NCI-H1105 (cell line): ENCODE data around the gene CCDC122.

Experiments used
- DNase-seq: peaks from one replicate; lab custom pipeline; 2025; lab: John Stamatoyannopoulos, UW

Gene CCDC122

DNA sequence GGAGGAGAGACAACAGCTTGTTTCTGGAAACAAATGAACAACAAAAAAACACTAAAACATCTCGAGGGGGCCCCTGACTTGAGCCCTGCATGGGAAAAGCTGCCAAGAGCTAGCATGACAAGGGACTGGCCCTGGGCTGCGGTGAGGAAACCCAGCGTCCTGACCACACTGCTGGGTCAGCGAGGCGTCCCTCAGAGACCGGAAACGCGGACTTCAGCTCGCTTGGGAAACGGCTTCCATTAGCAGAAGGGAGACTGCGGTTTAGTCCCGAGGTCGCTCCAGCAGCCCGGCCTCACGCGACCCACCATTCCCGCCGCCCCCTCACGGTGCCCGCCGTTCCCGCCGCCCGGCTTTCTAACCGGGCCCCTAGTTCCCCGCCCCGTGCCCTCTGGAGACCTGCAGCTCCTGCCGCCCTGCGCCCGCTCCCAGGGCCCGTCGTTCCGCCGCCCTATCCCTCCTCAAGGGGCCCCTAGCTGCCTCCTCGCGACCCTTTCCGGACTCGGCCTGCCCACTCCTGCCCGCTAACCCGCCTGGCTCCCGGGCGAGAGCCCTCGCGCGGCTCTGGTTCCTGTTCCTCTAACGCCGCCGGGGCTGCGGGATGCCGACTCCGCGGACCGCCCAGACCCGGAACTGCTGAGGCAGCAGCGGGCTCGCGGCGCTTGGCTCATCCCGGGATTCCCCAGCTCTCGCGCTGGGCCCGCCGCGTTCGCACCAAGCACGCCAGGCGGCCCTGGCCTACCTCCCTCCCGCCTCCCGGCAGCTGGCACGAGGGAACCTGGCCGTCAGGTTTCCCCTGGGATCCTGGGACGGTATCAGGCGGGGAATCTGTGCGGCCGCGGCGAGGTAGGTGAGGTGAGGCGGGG is at the start of gene CCDC122:
Gene CCDC122, minus strand, starts transcription at position 849 of the 863 bp plus-strand sequence. CDS start 10,364 bp downstream, outside the sequence.
- no peak for DNase-seq

DNA sequence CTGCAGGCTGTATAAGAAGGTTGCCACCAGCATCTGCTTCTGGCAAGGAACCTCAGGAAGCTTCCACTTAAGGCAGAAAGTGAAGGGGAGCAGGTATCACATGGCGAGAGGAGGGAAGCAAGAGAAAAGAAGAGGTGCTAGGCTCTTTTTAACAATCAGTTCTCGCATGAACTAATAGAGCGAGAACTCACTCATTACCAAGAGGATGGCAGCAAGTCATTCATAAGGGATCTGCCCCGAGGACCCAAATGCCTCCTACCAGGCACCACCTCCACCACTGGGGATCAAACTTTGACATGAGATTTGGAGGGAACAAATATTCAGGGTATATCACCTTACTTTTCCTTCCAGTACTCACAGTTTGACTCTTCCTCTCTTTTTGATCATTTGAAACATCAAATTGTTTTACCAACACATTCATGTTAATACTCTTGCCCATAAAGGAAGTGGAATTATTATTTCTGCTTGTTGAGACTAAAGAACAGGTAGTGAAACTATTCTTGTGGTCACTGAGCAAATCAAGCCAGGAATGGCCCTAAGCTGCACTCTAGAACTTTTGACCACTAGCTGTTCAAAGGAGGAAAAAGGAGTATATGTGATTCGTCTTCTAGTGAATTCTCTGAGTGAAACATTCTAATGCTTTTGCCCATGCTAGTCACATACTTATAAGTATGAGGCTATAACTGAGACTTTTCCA is 45.2 kb upstream of the CCDC122 start:
- DNase-seq: no peak

DNA sequence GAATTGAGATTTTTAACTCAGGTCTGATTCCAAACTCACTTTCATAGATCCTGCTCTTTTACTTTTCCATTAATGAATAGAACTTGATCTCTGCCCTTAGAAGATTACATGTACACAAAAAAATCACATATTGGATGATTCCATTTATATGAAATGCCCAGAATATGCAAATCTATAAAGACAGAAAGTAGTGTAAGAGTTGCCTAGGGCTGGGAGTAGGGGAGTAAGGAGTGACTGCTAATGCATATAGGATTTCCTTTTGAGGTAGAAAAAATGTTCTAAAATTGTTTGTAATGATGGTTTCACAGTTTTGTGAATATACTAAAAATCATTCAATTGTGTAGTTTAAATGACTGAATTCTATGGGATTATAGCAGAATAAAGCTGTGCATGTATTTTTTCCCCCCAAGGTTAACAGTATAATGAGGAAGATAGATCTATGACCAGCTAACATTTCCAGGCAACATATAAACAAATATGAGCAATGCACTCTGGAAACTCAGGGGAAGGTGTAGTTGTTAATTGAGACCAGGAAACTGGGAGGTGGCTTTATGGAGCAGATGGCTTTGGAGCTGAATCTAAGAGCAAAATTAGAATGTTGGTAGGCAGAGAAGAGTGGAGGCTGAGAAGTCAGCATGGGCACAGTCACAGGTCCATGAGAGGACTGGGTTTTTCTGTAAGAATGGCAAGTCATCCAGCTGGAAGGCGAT is 41.6 kb upstream of the CCDC122 start:
- no peak for DNase-seq

DNA sequence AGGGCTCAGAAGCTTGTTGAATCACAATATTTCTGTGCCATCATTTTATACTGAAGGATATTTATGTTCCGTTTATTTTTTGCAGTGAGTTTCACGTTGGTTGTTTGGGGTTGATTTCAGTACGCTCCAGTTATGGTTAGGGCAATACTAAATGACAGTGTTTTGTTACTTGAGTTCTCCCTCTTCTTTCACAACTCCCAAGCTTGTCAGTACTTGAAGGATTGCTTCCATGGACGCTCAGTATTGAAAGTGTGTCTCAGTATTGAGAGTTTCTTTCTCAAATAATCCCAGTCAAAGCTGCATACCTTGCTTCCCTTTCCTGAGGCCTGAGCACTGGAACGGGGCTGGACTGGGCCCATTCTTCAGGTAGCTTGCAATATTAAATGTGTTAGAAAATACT is 39.1 kb upstream of the CCDC122 start:
- DNase-seq: no peak

DNA sequence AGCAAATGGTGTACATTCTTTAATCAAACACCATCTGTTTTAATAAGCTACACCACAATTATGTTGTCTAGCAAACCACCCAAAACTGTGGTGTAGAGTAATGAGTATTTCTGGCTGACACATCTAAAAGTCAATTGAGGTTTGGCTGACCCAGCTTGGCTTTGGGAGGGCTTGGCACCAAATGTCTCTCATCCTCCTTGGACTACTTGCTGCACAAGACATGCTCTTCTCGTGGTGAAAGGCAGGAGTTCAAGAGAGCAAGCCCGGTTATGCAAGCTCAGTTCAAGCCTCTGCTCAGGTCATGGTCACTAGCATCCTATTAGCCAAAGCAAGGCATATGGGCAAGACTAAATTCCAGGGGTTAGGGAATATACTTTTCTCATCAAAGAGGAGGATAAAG is 37.3 kb upstream of the CCDC122 start:
- DNase-seq: no peak

DNA sequence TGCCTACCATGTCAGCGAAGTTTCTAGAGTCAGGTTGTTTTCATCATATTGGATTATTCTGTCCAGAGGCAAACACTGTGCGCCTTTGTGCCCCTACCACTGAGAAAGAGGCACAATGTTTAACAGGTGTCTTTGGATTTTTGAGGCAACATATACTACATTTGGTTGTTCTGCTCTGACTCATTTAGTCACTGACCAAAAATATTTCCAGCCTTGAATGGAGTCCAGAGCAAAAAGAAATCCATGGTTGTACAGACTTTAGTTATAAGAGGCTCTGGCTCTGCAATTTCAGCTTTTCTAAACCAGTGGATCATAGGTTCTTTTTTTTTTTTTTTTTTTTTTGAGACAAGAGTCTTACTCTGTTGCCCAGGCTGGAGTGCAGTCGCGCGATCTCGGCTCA is 35.9 kb upstream of the CCDC122 start:
- DNase-seq: no peak

DNA sequence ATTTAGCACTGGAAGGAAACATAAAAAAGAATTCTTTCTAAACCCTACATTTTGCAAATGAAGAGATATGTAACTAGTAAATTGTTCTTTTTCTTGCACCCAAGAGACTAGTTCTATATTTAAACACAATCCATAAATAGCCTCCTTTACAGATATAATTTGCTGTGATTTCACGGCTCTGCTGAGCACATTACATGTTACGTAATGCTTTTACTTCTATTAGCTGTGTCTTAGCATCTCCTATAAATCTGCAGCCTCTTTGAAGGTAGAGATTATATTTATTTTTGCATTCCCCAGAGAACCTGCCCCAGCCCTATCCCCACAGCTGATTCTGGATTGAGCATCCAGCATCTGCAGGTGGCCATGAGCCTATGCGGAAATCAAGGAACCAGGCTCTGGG is 32.3 kb upstream of the CCDC122 start:
- no peak for DNase-seq

DNA sequence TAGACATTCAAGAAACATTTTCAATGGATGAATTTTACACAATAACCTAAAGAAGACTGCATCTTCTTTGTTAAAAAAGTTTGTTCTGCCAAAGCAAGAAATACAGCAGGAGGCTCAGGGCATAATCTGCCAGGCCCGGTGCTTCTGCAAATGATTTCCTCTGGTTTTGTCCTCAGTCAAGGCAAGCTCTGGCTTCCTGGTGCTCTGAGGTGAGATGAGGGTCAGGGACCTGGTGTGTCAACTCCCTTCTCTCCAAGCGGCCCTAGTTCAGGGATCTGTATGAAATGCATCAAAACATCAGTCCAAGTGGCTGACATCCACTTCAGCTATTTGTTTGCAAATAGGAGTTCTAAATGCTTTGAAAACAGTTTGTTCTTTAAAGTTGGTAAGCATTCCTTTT is 31.7 kb upstream of the CCDC122 start:
- DNase-seq: no peak

DNA sequence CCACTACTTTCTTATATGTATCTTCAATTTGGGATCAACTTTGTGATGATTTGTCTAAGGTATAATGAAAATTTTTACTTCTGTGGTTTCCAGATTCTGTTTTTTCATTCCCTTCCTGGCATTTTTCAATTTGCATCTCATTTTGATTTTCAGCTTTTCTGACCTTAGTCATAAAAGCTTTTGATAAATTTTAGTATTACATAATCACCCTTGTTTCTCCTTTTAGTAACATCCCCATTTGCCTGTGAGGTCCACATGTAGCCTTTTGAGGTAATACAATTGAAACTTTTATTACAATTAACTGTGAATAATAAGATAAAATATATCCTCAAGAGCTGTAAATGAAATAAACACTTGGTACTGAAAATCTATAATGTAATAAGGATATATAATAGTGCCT is 31.3 kb upstream of the CCDC122 start:
- no peak for DNase-seq

DNA sequence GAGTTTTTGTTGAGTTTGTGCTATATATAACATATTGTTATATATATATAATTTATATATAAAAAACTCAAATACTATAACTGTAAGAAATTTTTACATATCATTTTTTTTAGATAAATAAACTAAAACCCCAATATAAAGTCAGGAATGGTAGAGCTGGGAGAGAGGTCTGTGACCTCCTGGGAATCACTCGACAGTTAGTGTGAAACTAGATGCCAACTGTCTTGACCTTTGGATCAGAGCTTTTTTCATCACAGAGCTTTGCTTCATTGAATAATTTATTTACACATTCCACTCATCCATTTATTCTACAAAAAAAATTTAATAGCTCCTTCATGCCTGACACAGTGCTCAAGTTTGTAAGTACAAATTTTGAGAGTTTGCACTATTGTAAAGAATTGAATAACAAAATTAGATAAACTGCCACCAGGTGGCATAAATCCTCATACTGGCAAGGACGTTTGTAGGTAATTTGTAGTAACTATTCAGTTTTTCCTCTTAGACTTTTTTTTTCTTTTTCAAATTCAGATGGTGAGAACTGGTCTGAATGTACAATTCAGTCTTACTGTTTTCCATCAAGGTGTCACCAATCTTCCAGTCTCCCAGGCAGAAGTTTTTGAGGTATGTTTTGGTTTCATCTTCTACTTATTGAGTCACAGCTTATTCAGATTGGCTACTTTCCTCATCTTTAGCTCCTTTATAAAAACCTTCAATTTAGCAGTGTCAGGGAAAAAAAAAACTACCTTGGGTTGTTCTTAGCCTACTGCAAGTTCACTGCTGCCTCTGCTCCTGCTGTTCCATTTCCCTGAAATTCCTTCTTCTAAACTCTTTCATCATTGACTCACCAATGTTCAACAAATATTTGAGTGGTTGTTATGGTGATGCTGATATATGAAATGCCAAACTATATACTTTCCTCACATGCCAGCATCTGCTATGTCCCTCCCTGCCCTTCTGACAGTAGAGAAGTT is 28.9 kb upstream of the CCDC122 start:
- peak; percentile 22 for DNase-seq

DNA sequence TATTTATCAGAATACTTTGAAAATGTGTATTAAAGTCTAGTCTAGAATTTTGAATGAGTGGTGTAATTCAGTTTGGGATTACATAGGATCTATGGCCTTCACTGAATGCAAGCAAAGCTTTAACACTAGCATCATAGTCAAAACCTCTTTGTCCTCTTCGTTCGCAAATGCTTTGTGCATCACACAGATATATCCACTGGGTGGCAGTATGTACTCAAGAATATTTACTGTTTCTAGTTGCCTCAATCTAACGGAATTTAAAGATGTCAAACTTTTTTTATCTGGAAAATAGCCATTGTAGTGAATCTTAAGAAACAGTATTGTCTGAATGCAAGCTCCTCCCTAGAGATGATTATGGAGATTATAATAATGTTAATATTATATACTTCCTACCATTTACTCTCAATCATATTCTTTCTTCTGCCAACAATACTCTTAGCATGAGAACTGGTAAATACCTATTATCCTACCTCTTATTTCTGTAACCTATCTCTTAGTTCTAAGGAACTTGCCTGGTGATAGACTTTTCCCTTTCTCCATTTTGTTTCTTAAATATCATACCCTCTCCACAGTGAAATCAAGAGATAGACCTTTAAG is 26.0 kb upstream of the CCDC122 start:
- DNase-seq: peak; percentile 17

DNA sequence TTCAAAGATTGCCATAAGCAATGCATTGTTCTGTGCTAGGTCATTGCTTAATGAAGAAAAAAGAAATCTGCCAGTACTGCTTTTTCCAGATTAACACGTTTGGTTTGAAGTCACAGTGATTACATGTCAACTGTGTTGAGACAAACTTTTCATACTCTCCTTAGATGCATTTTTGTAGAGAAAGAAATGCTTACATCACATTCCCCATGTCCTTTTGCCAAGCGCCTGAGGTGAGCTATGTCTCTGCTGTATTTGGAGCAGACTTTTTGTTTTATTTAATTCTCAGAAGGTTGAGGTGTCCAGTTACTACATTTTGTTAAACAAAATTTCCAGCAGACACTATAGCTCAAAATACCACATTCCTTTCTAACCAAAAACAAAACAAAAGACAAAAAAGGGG is 16.4 kb upstream of the CCDC122 start:
- no peak for DNase-seq

DNA sequence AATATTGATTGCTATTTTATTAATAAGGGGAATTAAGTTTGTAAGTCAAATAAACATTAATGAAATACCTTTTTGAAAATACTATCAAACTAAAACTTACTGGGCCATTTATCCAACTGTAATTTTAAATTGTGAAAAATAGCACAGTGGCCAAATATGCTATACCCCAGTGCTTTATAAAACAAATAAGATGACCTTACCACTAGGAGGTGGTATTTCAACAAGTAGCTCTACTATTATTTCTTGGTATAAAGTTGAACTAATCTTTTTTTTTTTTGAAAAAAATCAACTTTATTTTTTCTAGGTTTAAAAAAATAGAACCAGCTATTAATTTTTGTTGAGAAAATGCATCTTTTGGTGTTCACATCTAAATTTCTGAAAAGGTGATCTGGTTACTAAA is 14.9 kb upstream of the CCDC122 start:
- DNase-seq: no peak

DNA sequence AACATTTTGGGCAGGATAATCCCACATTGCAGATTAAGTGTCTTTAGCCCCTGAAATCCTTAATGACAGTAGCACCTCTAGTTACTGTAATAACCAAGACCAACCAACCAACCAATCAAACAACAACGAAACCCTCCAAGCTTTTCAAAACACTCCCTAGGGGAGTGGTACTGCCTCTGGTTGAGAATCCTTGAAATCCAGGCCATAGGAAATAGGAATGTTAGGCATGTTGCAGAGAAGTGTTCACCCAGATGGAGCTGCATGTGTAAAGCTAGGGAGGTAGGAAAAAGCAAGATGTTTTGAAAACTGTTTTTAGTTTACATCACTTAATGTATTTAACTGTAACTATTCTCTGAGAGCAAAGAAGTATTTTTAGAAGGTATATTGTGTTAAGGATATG is 4.7 kb upstream of the CCDC122 start:
- no peak for DNase-seq

DNA sequence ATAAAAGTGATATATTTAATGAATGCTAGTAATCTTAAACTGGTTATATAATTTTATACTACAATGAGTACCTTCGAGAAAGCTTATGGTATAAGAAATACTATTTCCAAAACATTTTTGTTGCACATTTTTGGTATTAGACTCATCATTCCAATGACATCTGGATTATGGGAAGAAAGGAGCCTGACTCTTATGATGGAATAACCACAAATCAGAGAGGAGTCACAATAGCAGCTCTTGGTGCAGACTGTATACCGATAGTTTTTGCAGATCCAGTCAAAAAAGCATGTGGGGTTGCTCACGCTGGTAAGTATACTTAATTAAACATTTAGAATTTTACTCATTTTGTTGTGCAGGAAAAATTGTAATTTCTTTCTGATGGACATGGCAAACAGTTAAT is 4.1 kb upstream of the CCDC122 start:
- no peak for DNase-seq

DNA sequence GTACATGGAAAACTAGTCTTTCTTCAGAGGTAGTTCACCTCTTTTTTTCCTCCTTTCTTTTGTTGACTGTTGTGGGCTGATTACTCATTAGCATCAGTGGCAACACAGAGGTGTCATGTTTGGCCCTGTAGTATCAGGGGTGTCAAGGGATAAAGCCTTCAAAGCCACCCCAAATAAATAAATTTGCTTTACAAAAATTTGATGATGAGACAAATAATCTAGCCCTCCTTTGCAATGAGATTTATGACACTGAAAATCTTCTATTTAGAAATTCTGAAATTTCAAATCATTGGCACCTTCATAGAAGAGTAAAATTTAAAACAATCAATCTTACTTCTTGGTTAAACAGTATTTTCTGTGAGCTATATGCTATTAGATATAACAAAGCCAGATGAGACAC is 2.0 kb upstream of the CCDC122 start:
- no peak for DNase-seq

DNA sequence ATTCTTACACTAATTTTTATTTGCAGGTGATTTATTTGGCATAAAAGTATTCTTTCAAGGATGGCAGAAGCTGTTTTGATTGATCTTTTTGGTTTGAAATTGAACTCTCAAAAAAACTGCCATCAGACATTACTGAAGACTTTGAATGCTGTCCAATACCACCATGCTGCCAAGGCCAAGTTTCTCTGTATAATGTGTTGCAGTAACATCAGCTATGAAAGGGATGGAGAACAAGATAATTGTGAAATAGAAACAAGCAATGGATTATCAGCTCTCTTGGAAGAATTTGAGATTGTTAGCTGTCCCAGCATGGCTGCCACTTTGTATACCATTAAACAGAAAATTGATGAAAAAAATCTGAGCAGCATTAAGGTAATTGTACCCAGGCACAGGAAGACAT is 1.4 kb upstream of the CCDC122 start:
- no peak for DNase-seq

DNA sequence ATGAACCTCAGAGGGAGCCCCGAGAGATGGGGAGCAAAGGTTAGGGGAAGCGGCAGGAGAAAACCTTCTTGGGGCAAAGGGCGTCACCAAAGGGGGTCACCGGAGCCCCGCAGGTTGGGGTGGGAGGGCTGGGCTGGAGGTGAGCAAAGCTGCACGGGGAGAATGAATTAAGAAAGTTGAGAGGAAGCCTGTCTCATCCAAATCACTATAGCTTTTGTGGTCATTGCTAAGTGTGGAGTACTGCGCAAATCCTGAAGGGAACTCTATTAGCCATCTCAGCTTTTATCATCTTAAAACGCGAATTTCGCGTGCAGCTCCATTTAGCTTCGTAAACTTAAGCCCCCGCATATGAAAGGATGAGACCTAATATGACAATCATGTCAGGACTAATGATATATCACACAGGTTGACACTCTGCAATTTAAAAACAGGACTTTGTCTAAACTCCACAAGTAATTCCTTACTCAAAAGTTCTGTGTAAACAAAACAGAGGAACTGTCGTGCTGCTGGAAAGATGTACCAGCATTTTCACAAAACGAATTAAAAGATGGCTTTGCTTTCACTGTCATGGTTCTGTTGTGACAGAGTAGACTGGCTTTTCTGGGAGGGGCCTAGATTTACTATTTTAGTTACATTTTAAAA is 795 bp upstream of the CCDC122 start:
- no peak for DNase-seq

DNA sequence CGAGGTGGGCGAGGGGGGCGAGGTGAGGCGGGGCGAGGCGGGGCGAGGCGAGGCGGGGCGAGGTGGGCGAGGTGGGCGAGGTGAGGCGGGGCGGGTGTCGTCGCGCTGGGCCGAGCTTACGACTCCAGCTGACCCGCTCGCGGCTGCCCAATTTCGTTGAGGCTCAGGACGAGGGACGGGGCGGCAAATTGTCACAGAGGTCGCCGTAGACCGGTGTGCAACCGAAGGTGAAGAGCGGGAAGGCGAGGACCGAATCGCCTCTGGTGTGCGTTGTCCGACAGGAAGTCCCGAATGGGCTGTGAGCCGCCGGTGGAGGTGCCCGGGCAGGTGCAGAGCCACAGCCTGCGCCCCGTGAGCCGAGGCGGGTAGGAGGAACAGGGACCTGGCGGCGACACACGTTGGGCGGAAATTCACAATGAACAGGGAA is 228 bp upstream of the CCDC122 start, which contains the start of gene LACC1:
Gene LACC1, plus strand, starts transcription at position 150 of the 427 bp plus-strand sequence. CDS start 1,082 bp downstream, outside the sequence.
- DNase-seq: no peak

DNA sequence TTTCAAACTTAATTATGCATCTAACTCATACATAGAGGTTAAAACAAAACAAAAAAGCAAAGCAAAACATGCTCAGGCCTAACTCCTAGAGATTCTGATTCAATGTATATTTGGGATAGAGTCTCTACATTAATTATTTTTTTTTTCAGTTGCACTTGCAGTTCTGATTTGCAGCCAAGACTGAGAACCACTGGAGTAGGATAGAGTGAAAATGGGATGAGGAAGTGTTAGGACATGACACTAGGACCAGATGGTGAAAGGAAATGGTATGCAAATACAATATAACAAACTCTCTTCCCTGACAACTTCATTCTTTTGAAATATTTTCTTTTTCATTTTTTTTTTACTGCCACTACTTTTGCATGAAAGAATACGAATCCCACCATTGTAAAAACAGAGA is 1.8 kb downstream of the CCDC122 start:
- DNase-seq: no peak

DNA sequence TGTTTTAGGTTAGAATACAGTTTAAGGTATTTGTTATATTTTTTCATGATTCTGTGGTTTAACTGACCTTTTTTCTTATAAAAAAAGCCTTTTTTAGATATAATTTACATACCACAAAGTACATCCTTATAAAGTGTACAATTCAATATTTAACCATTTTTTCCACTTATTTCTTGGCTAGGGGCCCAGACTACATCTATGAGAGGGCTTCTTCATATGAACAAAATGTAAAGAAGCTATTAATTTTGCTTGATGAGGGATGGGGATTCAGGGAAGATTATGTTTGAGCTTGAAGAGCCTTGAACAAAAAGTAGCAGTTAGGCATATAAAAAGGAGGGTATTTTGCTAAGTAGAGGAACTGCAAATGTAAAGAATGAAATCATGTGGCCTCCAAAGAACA is 2.2 kb downstream of the CCDC122 start:
- no peak for DNase-seq
